ENCODE measurements around the gene PANK4. TPM values are rescaled to one million over a fixed set of nuclear protein-coding genes. Genes with fewer than 3 reads are reported as not detected.

PANK4 gene
- total RNA-seq, 1 experiment from 2014 or later, result 45.6 TPM

- H3K36me3 ChIP-seq (ENCODE audit: insufficient read depth, low read length, poor library complexity, severe bottlenecking), result no peaks in the 10 kb centered on the region
- BruUV-seq (replicated peaks), result no TSS peak
- no peak for DNase-seq (ENCODE audit: low spot score)
- H3K9me3 ChIP-seq (ENCODE audit: low read depth, low read length, poor library complexity, severe bottlenecking), result no peaks in the 10 kb centered on the region
- ChIA-PET POLR2A (ENCODE audit: low non-redundant PET) (no interaction called here), CTCF (no interaction called here)
- intact Hi-C loops (cut with micrococcal nuclease; ENCODE audit: unreplicated experiment), result no loop called here
- TF ChIP-seq, protein P1, sequence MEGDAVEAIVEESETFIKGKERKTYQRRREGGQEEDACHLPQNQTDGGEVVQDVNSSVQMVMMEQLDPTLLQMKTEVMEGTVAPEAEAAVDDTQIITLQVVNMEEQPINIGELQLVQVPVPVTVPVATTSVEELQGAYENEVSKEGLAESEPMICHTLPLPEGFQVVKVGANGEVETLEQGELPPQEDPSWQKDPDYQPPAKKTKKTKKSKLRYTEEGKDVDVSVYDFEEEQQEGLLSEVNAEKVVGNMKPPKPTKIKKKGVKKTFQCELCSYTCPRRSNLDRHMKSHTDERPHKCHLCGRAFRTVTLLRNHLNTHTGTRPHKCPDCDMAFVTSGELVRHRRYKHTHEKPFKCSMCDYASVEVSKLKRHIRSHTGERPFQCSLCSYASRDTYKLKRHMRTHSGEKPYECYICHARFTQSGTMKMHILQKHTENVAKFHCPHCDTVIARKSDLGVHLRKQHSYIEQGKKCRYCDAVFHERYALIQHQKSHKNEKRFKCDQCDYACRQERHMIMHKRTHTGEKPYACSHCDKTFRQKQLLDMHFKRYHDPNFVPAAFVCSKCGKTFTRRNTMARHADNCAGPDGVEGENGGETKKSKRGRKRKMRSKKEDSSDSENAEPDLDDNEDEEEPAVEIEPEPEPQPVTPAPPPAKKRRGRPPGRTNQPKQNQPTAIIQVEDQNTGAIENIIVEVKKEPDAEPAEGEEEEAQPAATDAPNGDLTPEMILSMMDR (conservative IDR thresholded peaks at IDR 0.05; ENCODE audit: low read depth, low read length), result no peak
- TF ChIP-seq EZH2 (IDR thresholded peaks at IDR 0.05; ENCODE audit: borderline replicate concordance, low read depth, low read length, poor library complexity, severe bottlenecking), result no peak
- H3K27me3 ChIP-seq (replicated peaks; ENCODE audit: insufficient read depth, low read depth, low read length, poor library complexity), result no peaks in the 10 kb centered on the region
- no peak overlapping the region for H3K4me3 ChIP-seq (ENCODE audit: low read depth, low read length, poor library complexity, severe bottlenecking)
- H3K4me1 ChIP-seq (ENCODE audit: insufficient read depth, low read length, poor library complexity, severe bottlenecking), result no peaks in the 10 kb centered on the region
- H3K27ac ChIP-seq (ENCODE audit: low read depth, low read length, poor library complexity, severe bottlenecking), result no peak overlapping the region
Measured at GRCh38 chr1:2486558-2486957, 39.8 kb downstream of the PANK4 start.

- intact Hi-C loops (cut with micrococcal nuclease; ENCODE audit: unreplicated experiment), result no loop called here
- H3K9me3 ChIP-seq (ENCODE audit: low read depth, low read length, poor library complexity, severe bottlenecking), result no peaks in the 10 kb centered on the region
- ChIA-PET POLR2A (ENCODE audit: low non-redundant PET) (no interaction called here), CTCF (no interaction called here)
- peaks cover 3% of the 10 kb centered on the region for H3K4me1 ChIP-seq (ENCODE audit: insufficient read depth, low read length, poor library complexity, severe bottlenecking)
- TF ChIP-seq, protein P1 (conservative IDR thresholded peaks at IDR 0.05; ENCODE audit: low read depth, low read length), result no peak
- TF ChIP-seq EZH2 (IDR thresholded peaks at IDR 0.05; ENCODE audit: borderline replicate concordance, low read depth, low read length, poor library complexity, severe bottlenecking), result no peak
- no peak overlapping the region for H3K4me3 ChIP-seq (ENCODE audit: low read depth, low read length, poor library complexity, severe bottlenecking)
- no peak overlapping the region for H3K27ac ChIP-seq (ENCODE audit: low read depth, low read length, poor library complexity, severe bottlenecking)
- no peak for DNase-seq (ENCODE audit: low spot score)
- no peaks in the 10 kb centered on the region for H3K36me3 ChIP-seq (ENCODE audit: insufficient read depth, low read length, poor library complexity, severe bottlenecking)
- no TSS peak for BruUV-seq (replicated peaks)
- H3K27me3 ChIP-seq (replicated peaks; ENCODE audit: insufficient read depth, low read depth, low read length, poor library complexity), result no peaks in the 10 kb centered on the region
Measured at GRCh38 chr1:2486041-2486440, 40.4 kb downstream of the PANK4 start.

- no TSS peak for BruUV-seq (replicated peaks)
- DNase-seq (ENCODE audit: low spot score), result no peak
- no peaks in the 10 kb centered on the region for H3K36me3 ChIP-seq (ENCODE audit: insufficient read depth, low read length, poor library complexity, severe bottlenecking)
- no peaks in the 10 kb centered on the region for H3K9me3 ChIP-seq (ENCODE audit: low read depth, low read length, poor library complexity, severe bottlenecking)
- ChIA-PET POLR2A (ENCODE audit: low non-redundant PET) (no interaction called here), CTCF (no interaction called here)
- no peak overlapping the region for H3K4me3 ChIP-seq (ENCODE audit: low read depth, low read length, poor library complexity, severe bottlenecking)
- intact Hi-C loops (cut with micrococcal nuclease; ENCODE audit: unreplicated experiment), result no loop called here
- peaks cover 13% of the 10 kb centered on the region for H3K4me1 ChIP-seq (ENCODE audit: insufficient read depth, low read length, poor library complexity, severe bottlenecking)
- no peaks in the 10 kb centered on the region for H3K27me3 ChIP-seq (replicated peaks; ENCODE audit: insufficient read depth, low read depth, low read length, poor library complexity)
- H3K27ac ChIP-seq (ENCODE audit: low read depth, low read length, poor library complexity, severe bottlenecking), result no peak overlapping the region
- TF ChIP-seq EZH2 (IDR thresholded peaks at IDR 0.05; ENCODE audit: borderline replicate concordance, low read depth, low read length, poor library complexity, severe bottlenecking), result no peak
- TF ChIP-seq, protein P1 (conservative IDR thresholded peaks at IDR 0.05; ENCODE audit: low read depth, low read length), result no peak
Measured at GRCh38 chr1:2483970-2484369, 42.4 kb downstream of the PANK4 start.

All from A673 (cell line).